Neural progenitor cell (in vitro differentiated cells): ENCODE results near the gene MCRIP2. TPM values are rescaled to one million over a fixed set of nuclear protein-coding genes. Genes with fewer than 3 reads are reported as not detected.

Experiments used
- DNase-seq: peaks from one replicate; pipeline ENCODE4 v3.0.0-alpha.2; 2016; ENCODE audit warnings: low spot score
- H2AFZ ChIP-seq: fragments of 200-600 bp; sonication (generic); replicated peaks from 2 replicates; pipeline ENCODE4 v1.6.1; 2016; ENCODE audit warnings: antibody characterized with exemption
- H3F3A ChIP-seq: fragments of 200-600 bp; sonication (generic); 2 replicates; pipeline ENCODE4 v1.6.1; 2016; ENCODE audit warnings: antibody characterized with exemption, low read depth
- H3K27ac ChIP-seq: fragments of 200-600 bp; sonication (generic); 2 replicates; pipeline ENCODE4 v1.5.1; 2016; ENCODE audit warnings: mild to moderate bottlenecking
- H3K27me3 ChIP-seq: fragments of 200-600 bp; sonication (generic); 2 replicates; pipeline ENCODE4 v1.6.1; 2016; ENCODE audit warnings: mild to moderate bottlenecking, moderate library complexity
- H3K36me3 ChIP-seq: fragments of 200-600 bp; sonication (generic); 2 replicates; pipeline ENCODE4 v1.5.1; 2016
- H3K4me1 ChIP-seq: fragments of 200-600 bp; sonication (generic); 2 replicates; pipeline ENCODE4 v1.6.1; 2016; ENCODE audit warnings: mixed run types
- H3K4me2 ChIP-seq: fragments of 200-600 bp; sonication (generic); 2 replicates; pipeline ENCODE4 v1.6.1; 2016
- H3K4me3 ChIP-seq: fragments of 200-600 bp; sonication (generic); 2 replicates; pipeline ENCODE4 v1.5.1; 2016
- H3K79me2 ChIP-seq: fragments of 200-600 bp; sonication (generic); 2 replicates; pipeline ENCODE4 v1.6.1; 2016; ENCODE audit warnings: low read depth
- H3K9ac ChIP-seq: fragments of 200-600 bp; sonication (generic); 2 replicates; pipeline ENCODE4 v1.6.1; 2016
- H3K9me3 ChIP-seq: fragments of 200-600 bp; sonication (generic); 2 replicates; pipeline ENCODE4 v1.5.1; 2016; ENCODE audit warnings: low read depth
- H4K20me1 ChIP-seq: fragments of 200-600 bp; sonication (generic); 2 replicates; pipeline ENCODE4 v1.6.1; 2016; ENCODE audit warnings: low read depth
- H3K27ac Mint-ChIP-seq: 3 replicates; pipeline ENCODE4 v1.8.0; 2021; ENCODE audit warnings: mixed read lengths
- H3K27me3 Mint-ChIP-seq: 2 replicates; pipeline ENCODE4 v1.8.0; 2022; ENCODE audit warnings: low read depth, mild to moderate bottlenecking, inconsistent platforms, moderate library complexity, mixed read lengths; ENCODE audit not compliant: insufficient read depth
- H3K36me3 Mint-ChIP-seq: 3 replicates; pipeline ENCODE4 v1.8.0; 2021; ENCODE audit warnings: mixed read lengths
- H3K4me1 Mint-ChIP-seq: 3 replicates; pipeline ENCODE4 v1.8.0; 2021; ENCODE audit warnings: mixed read lengths
- H3K4me3 Mint-ChIP-seq: 3 replicates; pipeline ENCODE4 v1.8.0; 2021; ENCODE audit warnings: mild to moderate bottlenecking, moderate library complexity, mixed read lengths
- H3K9me3 Mint-ChIP-seq: 3 replicates; pipeline ENCODE4 v1.8.0; 2020; ENCODE audit warnings: mixed read lengths
- CTCF ChIP-seq: fragments of 200-600 bp; sonication (generic); IDR thresholded peaks from 2 replicates; pipeline ENCODE4 v1.5.1; 2017; ENCODE audit warnings: antibody characterized with exemption, mild to moderate bottlenecking
- EZH2 ChIP-seq: fragments of 200-600 bp; sonication (generic); IDR thresholded peaks from 2 replicates; pipeline ENCODE4 v1.6.1; 2017; ENCODE audit warnings: antibody characterized with exemption, mild to moderate bottlenecking, moderate library complexity
- EZH2phosphoT487 ChIP-seq: fragments of 200-600 bp; sonication (generic); IDR thresholded peaks from 2 replicates; pipeline ENCODE4 v1.6.1; 2017; ENCODE audit warnings: antibody characterized with exemption
- total RNA-seq: library from RNA; depleted of rRNA; stranded (reverse); fragments of >200 nt; gene quantifications from 2 replicates; pipeline ENCODE4 v1.2.3, GENCODE V29; 2015; ENCODE audit warnings: low replicate concordance

Gene MCRIP2
- total RNA-seq, 1 donor from 2014 or later, result 1.5 TPM

- DNase-seq, result no peak
- no peak overlapping the region for H3K27ac Mint-ChIP-seq
These were observed 14.7 kb upstream of the MCRIP2 start for GRCh38 chr16:626787-627453.

GRCh38 chr16:627454-628239, 14.0 kb upstream of the MCRIP2 start:
- no peak overlapping the region for H3K27ac ChIP-seq
- H2AFZ ChIP-seq, result no peak overlapping the region
- H3K9me3 ChIP-seq, result no peaks in the 10 kb centered on the region
- no peaks in the 10 kb centered on the region for H3K27me3 ChIP-seq
- H3F3A ChIP-seq, result peaks cover 24% of the 10 kb centered on the region
- Mint-ChIP-seq H3K9me3 (no peaks in the 10 kb centered on the region), H3K4me1 (peaks cover 30% of the 10 kb centered on the region), H3K36me3 (peaks cover 5% of the 10 kb centered on the region), H3K27me3 (peaks cover 5% of the 10 kb centered on the region), H3K4me3 (peak overlapping the region; percentile 35), H3K27ac (no peak overlapping the region)
- H4K20me1 ChIP-seq, result peaks cover 26% of the 10 kb centered on the region
- no peak overlapping the region for H3K4me3 ChIP-seq
- DNase-seq, result no peak
- no peak overlapping the region for H3K9ac ChIP-seq
- no peaks in the 10 kb centered on the region for H3K79me2 ChIP-seq
- H3K4me1 ChIP-seq, result peaks cover 26% of the 10 kb centered on the region
- TF ChIP-seq EZH2 (no peak), CTCF (no peak), EZH2phosphoT487 (no peak)
- no peaks in the 10 kb centered on the region for H3K36me3 ChIP-seq
- H3K4me2 ChIP-seq, result no peak overlapping the region

More at GRCh38 chr16:626787-627453, 14.7 kb upstream of the MCRIP2 start:
- H2AFZ ChIP-seq, result no peak overlapping the region
- H3K36me3 Mint-ChIP-seq, result peaks cover 5% of the 10 kb centered on the region
- TF ChIP-seq CTCF (no peak), EZH2 (no peak), EZH2phosphoT487 (no peak)
- H3K36me3 ChIP-seq, result no peaks in the 10 kb centered on the region
- no peaks in the 10 kb centered on the region for H3K9me3 ChIP-seq
- H3K4me1 Mint-ChIP-seq, result peaks cover 30% of the 10 kb centered on the region
- no peaks in the 10 kb centered on the region for H3K9me3 Mint-ChIP-seq
- H3K79me2 ChIP-seq, result no peaks in the 10 kb centered on the region
- H4K20me1 ChIP-seq, result peaks cover 22% of the 10 kb centered on the region
- H3F3A ChIP-seq, result peaks cover 29% of the 10 kb centered on the region
- H3K27me3 ChIP-seq, result no peaks in the 10 kb centered on the region
- H3K4me1 ChIP-seq, result peaks cover 21% of the 10 kb centered on the region
- no peak overlapping the region for H3K4me3 Mint-ChIP-seq
- no peak overlapping the region for H3K9ac ChIP-seq
- no peak overlapping the region for H3K4me2 ChIP-seq
- H3K27ac ChIP-seq, result no peak overlapping the region
- H3K27me3 Mint-ChIP-seq, result peaks cover 5% of the 10 kb centered on the region
- H3K4me3 ChIP-seq, result no peak overlapping the region

- peak overlapping the region; percentile 89 for H3K27ac ChIP-seq
- no peaks in the 10 kb centered on the region for H3K9me3 Mint-ChIP-seq
These were observed 13.1 kb upstream of the MCRIP2 start for GRCh38 chr16:628321-629061.

More at GRCh38 chr16:628321-629061, 13.1 kb upstream of the MCRIP2 start:
- no peak for DNase-seq
- peaks cover 30% of the 10 kb centered on the region for H3K4me1 Mint-ChIP-seq
- peaks cover 5% of the 10 kb centered on the region for H3K36me3 Mint-ChIP-seq
- no peaks in the 10 kb centered on the region for H3K36me3 ChIP-seq
- no peak overlapping the region for H3K4me3 ChIP-seq
- H3K27me3 Mint-ChIP-seq, result peaks cover 5% of the 10 kb centered on the region
- H3K27me3 ChIP-seq, result no peaks in the 10 kb centered on the region
- H3F3A ChIP-seq, result peaks cover 24% of the 10 kb centered on the region
- H2AFZ ChIP-seq, result no peak overlapping the region
- peak overlapping the region; percentile 81 for H3K4me3 Mint-ChIP-seq
- H4K20me1 ChIP-seq, result peaks cover 26% of the 10 kb centered on the region
- TF ChIP-seq EZH2phosphoT487 (no peak), EZH2 (no peak), CTCF (no peak)
- no peak overlapping the region for H3K9ac ChIP-seq
- H3K79me2 ChIP-seq, result no peaks in the 10 kb centered on the region
- H3K9me3 ChIP-seq, result no peaks in the 10 kb centered on the region
- H3K4me1 ChIP-seq, result peaks cover 26% of the 10 kb centered on the region
- H3K27ac Mint-ChIP-seq, result peak overlapping the region; percentile 97
- peak overlapping the region; percentile 93 for H3K4me2 ChIP-seq
